H1 (cell line): Measurements from ENCODE around the gene PTPRD. TPM values are rescaled to one million over a fixed set of nuclear protein-coding genes. Genes with fewer than 3 reads are reported as not detected.

ENCODE experiments used
- ATF2 ChIP-seq: IDR thresholded peaks from 2 replicates; pipeline ENCODE4 v1.6.1; 2012; ENCODE audit warnings: low read length, inconsistent platforms
- CREB1 ChIP-seq: IDR thresholded peaks from 2 replicates; pipeline ENCODE4 v1.6.1; 2012; ENCODE audit warnings: inconsistent platforms
- FOSL1 ChIP-seq: IDR thresholded peaks from 2 replicates; pipeline ENCODE4 v1.6.1; 2011; ENCODE audit warnings: mild to moderate bottlenecking, low read depth, low read length, moderate library complexity; ENCODE audit not compliant: insufficient read depth
- HDAC6 ChIP-seq: IDR thresholded peaks from one replicate; pipeline ENCODE4 v1.7.1; 2012; ENCODE audit warnings: low read depth, mild to moderate bottlenecking, inconsistent platforms, low read length, moderate library complexity
- NANOG ChIP-seq: IDR thresholded peaks from 2 replicates; pipeline ENCODE4 v1.6.1; 2011; ENCODE audit warnings: low read length, low read depth, mild to moderate bottlenecking, inconsistent platforms; ENCODE audit not compliant: insufficient read depth, poor library complexity, severe bottlenecking
- SP2 ChIP-seq: IDR thresholded peaks from 2 replicates; pipeline ENCODE4 v1.6.1; 2012; ENCODE audit warnings: mild to moderate bottlenecking, low read length, inconsistent platforms
- TEAD4 ChIP-seq: IDR thresholded peaks from 2 replicates; pipeline ENCODE4 v1.6.1; 2012; ENCODE audit warnings: low read depth, low read length, inconsistent platforms, mixed read lengths
- polyA plus RNA-seq, 7 experiments: library from polyadenylated mRNA; depleted of rRNA in 3 of 7; stranded (reverse) in 5 of 7; unstranded in 2 of 7; fragments of >200 nt in 5 of 7; fragments of 200-250 nt in 2 of 7; gene quantifications; 1 replicate in 5 of 7; 2 replicates in 1 of 7; 4 replicates in 1 of 7; pipeline versions ENCODE4 v1.2.1 to v1.2.3, GENCODE V29; 2011 to 2013; ENCODE audit warnings: missing spikeins in 2 of 7, mixed read lengths in 2 of 7
- total RNA-seq: library from RNA; stranded (reverse); fragmentation: NEBNext Ultra II Directional; extraction: Animal tissue kit (Norgen Biotek cat#: 25700); gene quantifications from 2 replicates; pipeline ENCODE4 v1.2.1, GENCODE V29; 2021

The PTPRD gene
- total and polyA plus RNA-seq, 2 of the 8 experiments (the other 6 are each of a cell fraction or from before 2014, with no cell fraction given), result 17.2 to 77.0 TPM

DNA sequence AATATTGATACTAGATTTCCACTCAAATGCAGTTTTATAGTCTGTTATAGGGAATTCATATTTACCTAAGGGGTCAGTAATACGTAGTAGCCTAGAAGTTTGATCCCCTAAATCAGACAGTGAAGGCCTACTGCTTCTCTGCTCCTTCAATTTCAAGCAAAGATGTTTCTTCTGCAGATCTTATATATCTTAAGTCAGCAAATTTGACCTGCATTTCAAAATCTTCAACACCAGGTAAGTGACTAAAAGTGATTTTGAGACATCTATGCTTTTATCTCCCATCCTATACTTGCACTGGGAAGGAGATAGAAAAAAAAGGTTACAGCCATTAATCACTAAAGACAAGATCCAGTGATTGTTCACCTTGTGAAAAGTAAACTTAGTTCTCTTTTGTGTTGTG lies 363.9 kb downstream of the PTPRD start (continued):
- TF ChIP-seq ATF2 (no peak), CREB1 (no peak), TEAD4 (no peak), FOSL1 (no peak), NANOG (no peak), HDAC6 (no peak), SP2 (no peak)
- TF ChIP-seq, all 59 proteins: peak for 0
